Right lobe of liver (tissue), 4 donors: ENCODE measurements around the gene DNAJC11.

Experiments
- POLR2A ChIP-seq: fragments of 450-650 bp; IDR thresholded peaks from one replicate; pipeline ENCODE4 v1.6.1; 2017; ENCODE audit warnings: antibody characterized with exemption, mild to moderate bottlenecking
- TF ChIP-seq, protein P1 (sequence below), 4 donors: fragments of 200-600 bp in 3 of 4; fragments of 450-650 bp in 1 of 4; IDR thresholded peaks; one replicate each; pipeline versions ENCODE4 v1.5.1 to v1.8.0; 2016 to 2022; ENCODE audit warnings: antibody characterized with exemption in 4 of 4, mild to moderate bottlenecking in 2 of 4
- donor health status: DM: no; HTN: no; CAD: no.
- donor health status: DM: no; HTN: no; CAD: no.
- donor health status: DM: no; HTN: yes; CAD: no.

DNA sequence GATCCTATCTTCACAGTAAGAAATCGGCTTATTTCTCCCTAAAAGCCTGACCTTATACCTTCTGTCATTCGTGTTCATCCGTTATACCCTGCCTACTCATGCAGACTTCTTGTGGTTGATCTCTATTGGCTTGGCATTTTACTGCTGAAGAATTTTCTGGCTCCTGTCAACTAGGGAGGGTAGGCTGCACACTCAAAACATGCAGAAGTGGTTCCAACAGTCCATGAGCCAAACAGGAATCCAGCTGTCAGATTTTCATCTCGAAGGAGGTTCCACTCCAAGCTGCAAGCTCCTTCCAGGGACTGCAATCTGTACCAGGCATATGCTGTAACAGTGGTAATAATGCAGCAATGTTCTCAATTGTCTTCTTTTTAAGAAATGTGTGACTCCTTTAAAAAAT is 10.1 kb downstream of the DNAJC11 start:
- no peak for TF ChIP-seq POLR2A
- TF ChIP-seq, protein P1, sequence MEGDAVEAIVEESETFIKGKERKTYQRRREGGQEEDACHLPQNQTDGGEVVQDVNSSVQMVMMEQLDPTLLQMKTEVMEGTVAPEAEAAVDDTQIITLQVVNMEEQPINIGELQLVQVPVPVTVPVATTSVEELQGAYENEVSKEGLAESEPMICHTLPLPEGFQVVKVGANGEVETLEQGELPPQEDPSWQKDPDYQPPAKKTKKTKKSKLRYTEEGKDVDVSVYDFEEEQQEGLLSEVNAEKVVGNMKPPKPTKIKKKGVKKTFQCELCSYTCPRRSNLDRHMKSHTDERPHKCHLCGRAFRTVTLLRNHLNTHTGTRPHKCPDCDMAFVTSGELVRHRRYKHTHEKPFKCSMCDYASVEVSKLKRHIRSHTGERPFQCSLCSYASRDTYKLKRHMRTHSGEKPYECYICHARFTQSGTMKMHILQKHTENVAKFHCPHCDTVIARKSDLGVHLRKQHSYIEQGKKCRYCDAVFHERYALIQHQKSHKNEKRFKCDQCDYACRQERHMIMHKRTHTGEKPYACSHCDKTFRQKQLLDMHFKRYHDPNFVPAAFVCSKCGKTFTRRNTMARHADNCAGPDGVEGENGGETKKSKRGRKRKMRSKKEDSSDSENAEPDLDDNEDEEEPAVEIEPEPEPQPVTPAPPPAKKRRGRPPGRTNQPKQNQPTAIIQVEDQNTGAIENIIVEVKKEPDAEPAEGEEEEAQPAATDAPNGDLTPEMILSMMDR (IDR thresholded peaks at IDR 0.05): no peak
